GM12878 (cell line): ENCODE results near the gene BBX. TPM values are rescaled to one million over a fixed set of nuclear protein-coding genes. Genes with fewer than 3 reads are reported as not detected.

Experiments used
- EED ChIP-seq: sonication (generic); IDR thresholded peaks from 2 replicates; pipeline ENCODE4 v1.6.1; 2016; ENCODE audit warnings: antibody characterized with exemption, low read depth
- TBL1XR1 ChIP-seq: IDR thresholded peaks from 2 replicates; pipeline ENCODE4 v1.6.1; 2012; ENCODE audit warnings: low read depth, low read length, improper control_type of control experiment
- polyA plus RNA-seq, 11 experiments: library from polyadenylated mRNA; depleted of rRNA in 4 of 11; unstranded in 6 of 11; stranded (reverse) in 5 of 11; fragments of >200 nt; fragmentation: Nextera tagmentation in 4 of 11; fragmentation: Illumina TruSeq in 1 of 11; extraction: Ambion mirVana in 4 of 11; extraction: Trizol in 1 of 11; gene quantifications; 1 replicate in 1 of 11; 2 replicates in 10 of 11; pipeline versions ENCODE4 v1.2.1 to v1.2.3, GENCODE V29; 2011 to 2016; ENCODE audit warnings: inconsistent platforms in 2 of 11, missing spikeins in 2 of 11, low read depth in 1 of 11
- total RNA-seq, 4 experiments: library from RNA; depleted of rRNA in 3 of 4; stranded (reverse); fragments of >200 nt in 3 of 4; fragmentation: Illumina TruSeq in 1 of 4; extraction: Trizol in 1 of 4; gene quantifications; 2 replicates each; pipeline versions ENCODE4 v1.2.1 to v1.2.3, GENCODE V29; 2013 to 2021

The BBX gene
- total and polyA plus RNA-seq, 10 of the 15 experiments (the other 5 are each of a cell fraction or from before 2014, with no cell fraction given): 13.3 to 38.5 (median 32.0) TPM

GRCh38 chr3:107858876-107859275 is 336.1 kb downstream of the BBX start (continued):
- TF ChIP-seq TBL1XR1 (no peak), EED (no peak)
- TF ChIP-seq, all 136 proteins: peak for 0

Other genes with a start within 250 kb of the BBX start
- gene CCDC54, start 145.5 kb upstream of the BBX start, total RNA-seq (2014; rRNA removed): not detected in 2 replicates
- not detected in 2 replicates for gene CCDC54, start 145.5 kb upstream of the BBX start, total RNA-seq (2014; rRNA removed; fragmentation: Illumina TruSeq; extraction: Trizol)
- not detected in 2 replicates for gene CCDC54, start 145.5 kb upstream of the BBX start, total RNA-seq (2021)
- gene CCDC54, start 145.5 kb upstream of the BBX start, polyA plus RNA-seq (2011; rRNA removed): not detected in 2 replicates
- not detected in 2 replicates for gene CCDC54, start 145.5 kb upstream of the BBX start, polyA plus RNA-seq (2014; fragmentation: Illumina TruSeq; extraction: Trizol)
- not detected for gene CCDC54, start 145.5 kb upstream of the BBX start, polyA plus RNA-seq (2014; fragmentation: Nextera tagmentation; extraction: Ambion mirVana)
- gene CCDC54, start 145.5 kb upstream of the BBX start, polyA plus RNA-seq (2014; rRNA removed): not detected in 2 replicates
- gene CCDC54, start 145.5 kb upstream of the BBX start, polyA plus RNA-seq (2016; fragmentation: Nextera tagmentation; extraction: Ambion mirVana): not detected